ENCODE results near the gene SUGP1.

SUGP1 gene

DNA sequence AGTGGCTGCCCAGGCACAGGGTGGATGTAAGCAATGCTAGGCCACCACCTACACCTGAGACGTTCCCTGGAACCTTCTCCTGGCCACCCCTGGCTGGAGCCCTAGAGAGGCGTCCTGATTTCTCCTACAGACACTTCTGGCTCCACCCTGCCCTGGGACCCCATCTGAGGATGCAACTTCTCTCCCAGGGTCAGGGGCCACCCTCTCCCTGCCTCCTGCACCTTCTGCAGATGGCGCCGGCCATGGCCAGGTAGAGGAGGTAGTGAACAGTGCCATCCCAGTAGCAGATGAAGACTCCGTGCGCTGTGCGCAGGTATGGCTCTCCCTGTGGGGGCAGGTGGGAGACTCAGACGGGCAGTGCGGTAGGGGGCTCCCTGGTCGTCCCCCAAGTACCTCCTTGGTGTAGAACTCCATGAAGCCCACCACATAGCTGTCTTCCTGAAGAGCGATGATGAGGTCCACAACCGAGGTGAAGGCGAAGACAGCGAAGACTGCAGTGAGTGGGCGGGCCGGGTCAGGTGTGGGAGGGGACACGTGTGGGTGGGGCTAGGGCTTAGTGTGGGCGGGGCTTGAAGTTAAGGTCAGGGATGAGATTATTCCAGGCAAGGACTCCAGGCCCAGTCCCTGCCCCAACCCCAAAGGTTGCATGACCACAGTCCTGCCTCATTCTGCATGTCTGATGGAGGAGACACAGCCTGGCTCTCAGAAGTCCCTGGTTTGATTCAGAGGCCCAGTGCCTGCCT, 50.2 kb downstream of the SUGP1 start:
- H3K36me3 ChIP-seq (ENCODE audit: control insufficient read depth in 2 of 2, insufficient read depth in 2 of 2, low read length in 2 of 2), result no peaks in the 10 kb centered on the region
- H3K27ac ChIP-seq (ENCODE audit: low read depth in 2 of 2, low read length in 2 of 2), result no peak overlapping the region
- H3K4me3 ChIP-seq (ENCODE audit: low read length in 2 of 2), result no peak overlapping the region
- H3K27me3 ChIP-seq (ENCODE audit: control insufficient read depth in 2 of 2, insufficient read depth in 2 of 2, low read length in 2 of 2), result no peaks in the 10 kb centered on the region
- H3K4me1 ChIP-seq (ENCODE audit: control insufficient read depth in 2 of 2, insufficient read depth in 2 of 2, low read length in 2 of 2), result peaks cover 0 to 2% of the 10 kb centered on the region in 2 donors
- H3K9me3 ChIP-seq (ENCODE audit: control insufficient read depth in 2 of 2, low read length in 2 of 2), result no peaks in the 10 kb centered on the region
- no peak overlapping the region for H3K9ac ChIP-seq (ENCODE audit: low read depth in 1 of 2, low read length in 2 of 2)

DNA sequence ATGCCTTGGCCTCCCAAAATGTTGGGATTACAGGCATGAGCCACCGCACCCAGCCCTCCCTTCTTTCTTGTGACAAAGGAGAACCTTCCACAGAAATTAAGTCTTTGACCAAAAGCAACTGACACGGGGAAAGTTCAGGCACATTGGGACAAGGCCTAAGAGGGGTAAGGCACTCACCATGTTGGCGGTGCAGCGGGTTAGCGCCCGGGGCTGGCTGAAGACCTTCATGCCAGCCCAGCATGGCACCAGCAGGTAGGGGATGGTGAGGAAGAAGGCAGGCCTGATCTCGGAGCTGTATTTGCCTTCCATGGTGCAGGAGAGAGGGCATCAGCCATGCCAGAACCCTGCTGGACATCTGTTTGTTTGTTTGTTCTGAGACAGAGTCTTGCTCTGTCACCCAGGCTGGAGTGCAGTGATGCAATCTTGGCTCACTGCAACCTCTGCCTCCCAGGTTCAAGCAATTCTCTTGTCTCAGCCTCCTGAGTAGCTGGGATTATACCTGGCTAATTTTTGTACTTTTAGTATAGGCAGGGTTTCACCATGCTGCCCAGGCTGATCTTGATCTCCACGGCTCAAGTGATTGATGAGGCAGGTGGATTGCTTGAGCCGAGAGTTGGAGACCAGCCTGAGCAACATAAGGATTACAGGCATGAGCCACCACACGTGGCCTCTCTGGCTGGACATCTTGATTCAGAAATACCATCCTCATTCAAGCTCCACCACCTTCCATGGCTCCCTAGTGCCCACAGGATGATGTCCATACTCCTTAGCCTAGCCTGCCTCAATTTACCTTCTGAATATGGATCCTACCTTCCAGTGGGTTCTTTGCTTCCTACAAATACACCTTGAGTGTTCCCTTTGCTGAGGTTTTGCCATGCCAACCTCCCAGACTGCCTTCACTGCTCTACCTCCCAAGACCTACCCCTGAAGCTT, 51.6 kb downstream of the SUGP1 start:
- Histone ChIP-seq H3K27me3 (ENCODE audit: control insufficient read depth in 2 of 2, insufficient read depth in 2 of 2, low read length in 2 of 2) (no peaks in the 10 kb centered on the region), H3K9me3 (ENCODE audit: control insufficient read depth in 2 of 2, low read length in 2 of 2) (no peaks in the 10 kb centered on the region), H3K27ac (ENCODE audit: low read depth in 2 of 2, low read length in 2 of 2) (no peak overlapping the region), H3K36me3 (ENCODE audit: control insufficient read depth in 2 of 2, insufficient read depth in 2 of 2, low read length in 2 of 2) (no peaks in the 10 kb centered on the region), H3K9ac (ENCODE audit: low read depth in 1 of 2, low read length in 2 of 2) (no peak overlapping the region), H3K4me1 (ENCODE audit: control insufficient read depth in 2 of 2, insufficient read depth in 2 of 2, low read length in 2 of 2) (no peaks in the 10 kb centered on the region), H3K4me3 (ENCODE audit: low read length in 2 of 2) (no peak overlapping the region)

DNA sequence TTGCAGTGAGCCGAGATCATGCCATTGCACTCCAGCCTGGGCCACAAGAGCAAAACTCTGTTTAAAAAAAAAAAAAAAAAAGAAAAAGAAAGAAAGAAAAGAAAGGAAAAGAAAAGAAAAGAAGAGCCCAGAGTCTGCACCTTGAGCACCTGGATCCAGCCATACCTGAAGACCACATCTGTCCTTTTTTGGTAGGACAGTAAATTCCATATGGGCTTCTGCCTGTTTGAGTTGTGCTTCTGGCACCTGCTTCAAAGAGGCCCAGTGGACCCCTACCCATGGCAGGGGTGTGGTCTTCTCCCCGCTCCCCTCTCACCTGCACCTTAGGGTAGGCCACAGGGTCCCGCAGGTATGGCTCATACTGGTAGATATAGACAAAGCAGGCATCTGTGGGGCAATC, 53.0 kb downstream of the SUGP1 start:
- no peak overlapping the region for H3K9ac ChIP-seq (ENCODE audit: low read depth in 1 of 2, low read length in 2 of 2)
- H3K9me3 ChIP-seq (ENCODE audit: control insufficient read depth in 2 of 2, low read length in 2 of 2), result no peaks in the 10 kb centered on the region
- H3K4me3 ChIP-seq (ENCODE audit: low read length in 2 of 2), result no peak overlapping the region
- no peaks in the 10 kb centered on the region for H3K4me1 ChIP-seq (ENCODE audit: control insufficient read depth in 2 of 2, insufficient read depth in 2 of 2, low read length in 2 of 2)
- peaks cover 3 to 7% of the 10 kb centered on the region in 2 donors for H3K27me3 ChIP-seq (ENCODE audit: control insufficient read depth in 2 of 2, insufficient read depth in 2 of 2, low read length in 2 of 2)
- H3K27ac ChIP-seq (ENCODE audit: low read depth in 2 of 2, low read length in 2 of 2), result no peak overlapping the region
- no peaks in the 10 kb centered on the region for H3K36me3 ChIP-seq (ENCODE audit: control insufficient read depth in 2 of 2, insufficient read depth in 2 of 2, low read length in 2 of 2)

DNA sequence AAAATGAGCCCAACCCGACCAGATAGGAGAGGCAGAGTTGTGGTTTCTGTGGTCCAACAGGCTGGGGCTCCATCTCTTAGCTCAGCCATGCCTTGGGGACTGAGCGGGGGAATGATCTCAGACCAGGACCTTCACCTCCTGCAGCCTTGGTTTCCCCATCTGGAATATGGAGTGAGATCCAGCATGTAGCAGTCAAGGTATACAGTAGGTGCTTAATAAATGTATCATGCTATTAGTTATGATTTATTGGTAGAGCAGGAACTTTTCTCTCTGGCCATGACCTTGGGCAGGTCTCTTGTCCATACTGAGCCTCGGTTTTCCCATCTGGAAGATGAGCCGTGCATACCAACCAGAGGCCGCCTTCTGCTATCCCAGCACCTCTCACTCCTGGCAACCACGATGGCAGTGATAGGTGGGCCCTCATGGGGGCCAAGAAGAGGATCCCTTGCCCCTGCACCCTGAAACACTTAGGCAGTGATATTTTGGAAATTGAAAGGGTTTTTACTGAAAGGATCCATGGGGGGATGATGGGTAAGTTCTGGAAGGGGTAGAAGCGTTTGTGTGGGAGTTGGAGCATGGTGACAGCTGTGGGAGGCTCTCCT, 56.3 kb downstream of the SUGP1 start:
- H3K4me1 ChIP-seq (ENCODE audit: control insufficient read depth in 2 of 2, insufficient read depth in 2 of 2, low read length in 2 of 2), result no peaks in the 10 kb centered on the region
- H3K27ac ChIP-seq (ENCODE audit: low read depth in 2 of 2, low read length in 2 of 2), result no peak overlapping the region
- no peak overlapping the region for H3K4me3 ChIP-seq (ENCODE audit: low read length in 2 of 2)
- H3K9me3 ChIP-seq (ENCODE audit: control insufficient read depth in 2 of 2, low read length in 2 of 2), result no peaks in the 10 kb centered on the region
- H3K9ac ChIP-seq (ENCODE audit: low read depth in 1 of 2, low read length in 2 of 2), result no peak overlapping the region
- H3K27me3 ChIP-seq (ENCODE audit: control insufficient read depth in 2 of 2, insufficient read depth in 2 of 2, low read length in 2 of 2), result peaks cover 14% of the 10 kb centered on the region in 2 donors
- H3K36me3 ChIP-seq (ENCODE audit: control insufficient read depth in 2 of 2, insufficient read depth in 2 of 2, low read length in 2 of 2), result no peaks in the 10 kb centered on the region

DNA sequence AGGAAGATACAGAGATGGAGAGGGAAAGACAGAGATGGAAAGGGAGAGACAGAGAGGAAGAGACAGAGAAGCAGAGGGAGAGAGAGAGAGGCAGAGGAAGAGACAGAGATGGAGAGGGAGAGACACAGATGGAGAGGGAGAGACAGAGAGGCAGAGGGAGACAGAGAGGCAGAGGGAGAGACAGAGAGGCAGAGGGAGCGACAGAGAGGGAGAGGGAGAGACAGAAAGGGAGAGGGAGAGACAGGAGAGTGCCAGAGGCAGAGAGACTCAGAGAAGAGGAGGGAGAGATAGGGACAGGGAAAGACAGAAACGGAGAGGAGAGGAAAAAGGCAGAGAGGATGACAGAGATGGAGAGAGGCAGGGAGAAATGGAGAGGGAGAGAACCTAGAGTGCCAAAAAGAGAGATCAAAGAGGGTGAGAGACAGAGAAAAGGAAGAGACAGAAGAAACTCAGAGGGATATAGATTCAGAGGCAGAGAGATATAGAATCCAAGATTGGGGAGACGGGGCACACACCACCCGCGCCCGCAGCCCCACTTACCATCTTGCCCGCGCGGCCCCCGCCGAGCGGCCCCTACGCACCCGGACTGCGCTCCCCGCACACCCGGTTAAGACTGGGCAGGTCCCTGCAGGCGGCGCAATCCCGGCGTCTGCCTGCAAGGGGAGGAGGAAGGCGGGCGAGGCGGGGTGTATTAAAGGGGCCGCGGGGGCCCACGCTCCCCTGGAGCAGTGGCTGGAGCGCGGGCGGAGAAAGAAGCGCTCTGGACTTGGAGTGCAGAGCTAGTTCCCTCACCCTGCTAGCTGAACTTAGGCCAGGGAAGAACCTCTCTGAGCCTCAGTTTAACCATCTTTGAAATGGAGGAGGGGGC, 57.9 kb downstream of the SUGP1 start:
- no peaks in the 10 kb centered on the region for H3K9me3 ChIP-seq (ENCODE audit: control insufficient read depth in 2 of 2, low read length in 2 of 2)
- no peak overlapping the region for H3K9ac ChIP-seq (ENCODE audit: low read depth in 1 of 2, low read length in 2 of 2)
- H3K4me3 ChIP-seq (ENCODE audit: low read length in 2 of 2), result no peak overlapping the region
- no peaks in the 10 kb centered on the region for H3K4me1 ChIP-seq (ENCODE audit: control insufficient read depth in 2 of 2, insufficient read depth in 2 of 2, low read length in 2 of 2)
- H3K36me3 ChIP-seq (ENCODE audit: control insufficient read depth in 2 of 2, insufficient read depth in 2 of 2, low read length in 2 of 2), result no peaks in the 10 kb centered on the region
- H3K27ac ChIP-seq (ENCODE audit: low read depth in 2 of 2, low read length in 2 of 2), result no peak overlapping the region
- peaks cover 14% of the 10 kb centered on the region in 2 donors for H3K27me3 ChIP-seq (ENCODE audit: control insufficient read depth in 2 of 2, insufficient read depth in 2 of 2, low read length in 2 of 2)

DNA sequence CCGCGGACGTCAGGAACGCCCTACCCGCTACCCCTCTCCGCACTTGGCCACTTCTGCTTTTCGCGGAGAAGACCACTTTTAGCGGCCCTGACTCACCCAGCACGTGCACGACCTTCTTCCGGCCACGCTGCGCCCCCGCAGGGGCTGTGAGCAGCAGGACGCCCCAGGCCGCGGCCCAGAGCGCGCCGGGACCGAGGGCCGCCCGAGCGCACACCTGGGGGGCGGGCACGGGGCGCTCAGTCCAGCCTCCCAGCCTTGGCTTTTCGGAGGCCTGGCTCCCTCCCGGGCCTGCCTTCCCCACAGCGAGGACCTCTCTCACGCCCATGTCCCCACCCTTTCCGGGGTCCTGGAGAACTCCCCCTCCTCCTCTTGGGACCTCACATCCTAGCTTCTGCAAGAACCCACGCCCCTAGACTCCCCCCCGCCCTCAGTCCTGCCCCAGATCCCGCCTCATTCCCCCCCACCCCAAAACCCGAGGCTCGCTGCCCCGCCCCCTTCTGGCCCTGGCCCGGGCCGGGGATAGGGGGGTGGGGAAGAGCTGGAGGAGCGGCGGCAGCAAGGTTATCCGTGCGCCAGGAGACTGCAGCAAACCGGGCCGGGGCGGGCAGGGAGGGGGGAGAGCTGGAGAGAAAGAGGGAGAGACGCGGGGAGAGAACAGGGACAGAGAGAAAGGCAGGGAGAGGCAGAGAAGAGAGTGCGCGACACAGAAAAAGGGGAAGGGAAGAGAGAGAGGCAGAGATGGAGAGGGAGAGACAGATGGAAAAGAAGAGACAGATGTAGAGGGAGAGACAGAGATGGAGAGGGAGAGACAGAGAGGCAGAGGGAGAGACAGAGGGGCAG, 58.7 kb downstream of the SUGP1 start:
- Histone ChIP-seq H3K9ac (ENCODE audit: low read depth in 1 of 2, low read length in 2 of 2) (no peak overlapping the region), H3K27me3 (ENCODE audit: control insufficient read depth in 2 of 2, insufficient read depth in 2 of 2, low read length in 2 of 2) (peaks cover 14% of the 10 kb centered on the region in 2 donors), H3K27ac (ENCODE audit: low read depth in 2 of 2, low read length in 2 of 2) (no peak overlapping the region)

DNA sequence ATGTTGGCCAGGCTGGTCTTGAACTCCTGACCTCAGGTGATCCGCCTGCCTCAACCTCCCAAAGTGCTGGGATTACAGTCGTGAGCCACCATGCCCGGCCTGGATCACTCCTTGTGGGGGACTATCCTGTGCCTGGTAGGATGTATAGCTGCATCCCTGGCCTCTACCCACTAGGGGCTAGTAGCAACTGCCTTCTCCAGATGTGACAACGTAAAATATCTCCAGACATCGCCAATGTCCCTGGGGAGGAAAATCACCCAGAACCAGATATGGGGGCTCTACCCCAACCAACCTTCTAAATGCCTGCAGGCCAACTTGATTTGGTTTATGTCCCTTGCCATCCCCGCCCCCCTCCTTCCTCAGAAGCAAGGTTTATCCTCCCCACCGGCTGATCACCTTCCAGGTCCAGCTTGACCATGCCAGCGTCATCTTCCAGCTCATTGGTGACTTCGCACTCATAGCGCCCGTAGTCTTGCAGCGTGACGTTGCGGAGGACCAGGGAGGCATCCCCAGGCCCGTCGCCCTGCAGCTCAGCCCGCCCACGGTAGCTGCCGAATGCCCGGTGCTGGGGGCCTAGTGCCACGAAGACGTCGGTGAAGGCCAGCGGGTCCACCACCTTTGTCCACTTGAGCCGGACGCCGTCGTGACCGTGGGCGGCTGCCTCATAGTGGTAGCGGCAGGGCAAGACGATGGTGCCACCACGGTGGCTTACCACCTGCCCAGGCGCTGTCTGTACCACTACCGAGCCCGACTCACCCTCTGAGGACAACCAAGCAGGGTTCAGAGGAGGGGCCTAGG, 59.7 kb downstream of the SUGP1 start:
- no peak overlapping the region for H3K9ac ChIP-seq (ENCODE audit: low read depth in 1 of 2, low read length in 2 of 2)
- no peaks in the 10 kb centered on the region for H3K4me1 ChIP-seq (ENCODE audit: control insufficient read depth in 2 of 2, insufficient read depth in 2 of 2, low read length in 2 of 2)
- H3K27me3 ChIP-seq (ENCODE audit: control insufficient read depth in 2 of 2, insufficient read depth in 2 of 2, low read length in 2 of 2), result peaks cover 14 to 17% of the 10 kb centered on the region in 2 donors
- no peaks in the 10 kb centered on the region for H3K9me3 ChIP-seq (ENCODE audit: control insufficient read depth in 2 of 2, low read length in 2 of 2)
- H3K4me3 ChIP-seq (ENCODE audit: low read length in 2 of 2), result no peak overlapping the region
- H3K27ac ChIP-seq (ENCODE audit: low read depth in 2 of 2, low read length in 2 of 2), result no peak overlapping the region
- H3K36me3 ChIP-seq (ENCODE audit: control insufficient read depth in 2 of 2, insufficient read depth in 2 of 2, low read length in 2 of 2), result no peaks in the 10 kb centered on the region

More for the DNA sequence above, 58.7 kb downstream of the SUGP1 start:
- Histone ChIP-seq H3K4me3 (ENCODE audit: low read length in 2 of 2) (no peak overlapping the region), H3K36me3 (ENCODE audit: control insufficient read depth in 2 of 2, insufficient read depth in 2 of 2, low read length in 2 of 2) (no peaks in the 10 kb centered on the region), H3K4me1 (ENCODE audit: control insufficient read depth in 2 of 2, insufficient read depth in 2 of 2, low read length in 2 of 2) (no peaks in the 10 kb centered on the region), H3K9me3 (ENCODE audit: control insufficient read depth in 2 of 2, low read length in 2 of 2) (no peaks in the 10 kb centered on the region)

DNA sequence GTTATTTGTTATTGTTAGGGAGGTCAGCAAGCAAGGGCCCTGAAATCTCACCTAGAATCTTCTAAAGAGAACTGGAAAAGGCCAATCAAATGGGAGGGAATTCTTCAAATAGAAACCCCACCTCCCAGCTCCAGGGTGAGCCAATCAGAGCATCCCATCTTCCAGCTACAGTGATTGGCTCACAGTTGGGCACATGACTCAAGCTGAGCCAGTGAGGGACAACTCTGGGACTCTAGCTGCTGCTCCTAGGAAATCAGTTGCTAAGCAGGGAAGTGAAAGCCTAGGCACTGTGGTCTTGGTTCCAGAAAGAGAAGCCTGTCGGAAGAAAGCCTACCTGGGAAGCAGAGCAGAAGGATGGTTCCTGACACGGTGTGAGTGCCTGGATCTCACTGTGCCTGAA, 60.6 kb downstream of the SUGP1 start:
- Histone ChIP-seq H3K9me3 (ENCODE audit: control insufficient read depth in 2 of 2, low read length in 2 of 2) (no peaks in the 10 kb centered on the region), H3K4me1 (ENCODE audit: control insufficient read depth in 2 of 2, insufficient read depth in 2 of 2, low read length in 2 of 2) (no peaks in the 10 kb centered on the region), H3K9ac (ENCODE audit: low read depth in 1 of 2, low read length in 2 of 2) (no peak overlapping the region), H3K27ac (ENCODE audit: low read depth in 2 of 2, low read length in 2 of 2) (no peak overlapping the region), H3K36me3 (ENCODE audit: control insufficient read depth in 2 of 2, insufficient read depth in 2 of 2, low read length in 2 of 2) (no peaks in the 10 kb centered on the region), H3K4me3 (ENCODE audit: low read length in 2 of 2) (no peak overlapping the region), H3K27me3 (ENCODE audit: control insufficient read depth in 2 of 2, insufficient read depth in 2 of 2, low read length in 2 of 2) (peaks cover 16 to 18% of the 10 kb centered on the region in 2 donors)
